ENCODE data around the gene GID8. TPM values are rescaled to one million over a fixed set of nuclear protein-coding genes. Genes with fewer than 3 reads are reported as not detected.
A peak's percentile ranks its signal among the peaks of the same experiment; 100 is the strongest.

The GID8 gene
- total and polyA plus RNA-seq, 5 experiments from 2014 or later: 20.2 to 61.2 (median 24.4) TPM

- no peak for ATAC-seq
- H3K4me3 Mint-ChIP-seq: no peak overlapping the region
- POLR2A ChIA-PET: interaction anchor here (1.4 kb wide), 1 partner anchor 31 kb away, joined by 5 read pairs; no protein-coding TSS in a partner anchor
- no peaks in the 10 kb centered on the region for H3K27me3 Mint-ChIP-seq
- H3K9me3 Mint-ChIP-seq: no peaks in the 10 kb centered on the region
- no peak for DNase-seq
- H3K27ac Mint-ChIP-seq: no peak overlapping the region
- H3K4me1 Mint-ChIP-seq: peaks cover 18 to 57% (median 48%) of the 10 kb centered on the region in 4 donors
- peaks cover 0 to 51% (median 31%) of the 10 kb centered on the region in 3 donors for H3K36me3 Mint-ChIP-seq
Measured at GRCh38 chr20:62896526-62896925, 41.4 kb upstream of the GID8 start.

- no peak overlapping the region for H3K4me3 Mint-ChIP-seq
- H3K27ac Mint-ChIP-seq: peak overlapping the region in 2 of 10 donors; percentile 9 to 51
- H3K27me3 Mint-ChIP-seq: no peaks in the 10 kb centered on the region
- peaks cover 18 to 46% (median 37%) of the 10 kb centered on the region in 4 donors for H3K4me1 Mint-ChIP-seq
- H3K36me3 Mint-ChIP-seq: peaks cover 0 to 49% (median 20%) of the 10 kb centered on the region in 3 donors
- H3K9me3 Mint-ChIP-seq: no peaks in the 10 kb centered on the region
- ATAC-seq (no peak), DNase-seq (no peak)
- POLR2A ChIA-PET: interaction anchor here (1.1 to 1.4 kb wide), 2 partner anchors 30 to 57 kb away, joined by 4 to 5 read pairs; no protein-coding TSS in a partner anchor
Measured at GRCh38 chr20:62897666-62898065, 40.3 kb upstream of the GID8 start.

GRCh38 chr20:62898093-62898964 is 39.6 kb upstream of the GID8 start:
- H3K36me3 Mint-ChIP-seq: peaks cover 0 to 49% (median 16%) of the 10 kb centered on the region in 3 donors
- H3K27ac Mint-ChIP-seq: peak overlapping the region in 9 of 10 donors; percentile 10 to 74 (median 53)
- no peak for ATAC-seq
- POLR2A ChIA-PET: interaction anchor here (1.0 to 3.7 kb wide), 6 partner anchors 15 to 57 kb away, joined by 3 to 21 read pairs (median 4); partner anchors contain the start of gene GID8
- no peaks in the 10 kb centered on the region for H3K9me3 Mint-ChIP-seq
- peaks cover 18 to 39% (median 34%) of the 10 kb centered on the region in 4 donors for H3K4me1 Mint-ChIP-seq
- H3K4me3 Mint-ChIP-seq: peak overlapping the region in 4 of 10 donors; percentile 0 to 73 (median 31)
- H3K27me3 Mint-ChIP-seq: no peaks in the 10 kb centered on the region
- DNase-seq: no peak

- H3K4me1 Mint-ChIP-seq: peaks cover 18 to 38% (median 34%) of the 10 kb centered on the region in 4 donors
- peak overlapping the region in 7 of 10 donors; percentile 10 to 75 (median 69) for H3K27ac Mint-ChIP-seq
- POLR2A ChIA-PET: interaction anchor here (1.0 to 3.7 kb wide), 13 partner anchors 8 to 73 kb away, joined by 3 to 21 read pairs (median 4); partner anchors contain the start of genes GID8 and TCFL5
- ATAC-seq (no peak), DNase-seq (no peak)
- H3K4me3 Mint-ChIP-seq: peak overlapping the region in 7 of 10 donors; percentile 1 to 73 (median 15)
- H3K9me3 Mint-ChIP-seq: no peaks in the 10 kb centered on the region
- peaks cover 0 to 49% (median 16%) of the 10 kb centered on the region in 3 donors for H3K36me3 Mint-ChIP-seq
- no peaks in the 10 kb centered on the region for H3K27me3 Mint-ChIP-seq
Measured at GRCh38 chr20:62898970-62899632, 38.8 kb upstream of the GID8 start.

- Mint-ChIP-seq H3K27me3 (no peaks in the 10 kb centered on the region), H3K4me3 (peak overlapping the region in 5 of 10 donors; percentile 10 to 81 (median 76)), H3K36me3 (peaks cover 0 to 48% (median 13%) of the 10 kb centered on the region in 3 donors), H3K9me3 (no peaks in the 10 kb centered on the region), H3K27ac (peak overlapping the region in 9 of 10 donors; percentile 73 to 96 (median 91)), H3K4me1 (peaks cover 18 to 38% (median 34%) of the 10 kb centered on the region in 4 donors)
- POLR2A ChIA-PET: interaction anchor here (1.0 to 3.7 kb wide), 14 partner anchors 9 to 73 kb away, joined by 3 to 21 read pairs (median 6); partner anchors contain the start of genes GID8 and TCFL5
- ATAC-seq (peak; percentile 4 to 11), DNase-seq (peak in 1 of 10 donors; percentile 20)
Measured at GRCh38 chr20:62899633-62900051, 38.3 kb upstream of the GID8 start.

GRCh38 chr20:62900052-62900691 is 37.8 kb upstream of the GID8 start:
- POLR2A ChIA-PET: interaction anchor here (1.0 to 3.7 kb wide), 14 partner anchors 9 to 72 kb away, joined by 3 to 21 read pairs (median 6); partner anchors contain the start of genes GID8 and TCFL5
- peaks cover 18 to 40% (median 34%) of the 10 kb centered on the region in 4 donors for H3K4me1 Mint-ChIP-seq
- no peaks in the 10 kb centered on the region for H3K9me3 Mint-ChIP-seq
- H3K27ac Mint-ChIP-seq: peak overlapping the region; percentile 33 to 96 (median 91)
- peak overlapping the region in 9 of 10 donors; percentile 54 to 85 (median 76) for H3K4me3 Mint-ChIP-seq
- ATAC-seq (peak; percentile 88 to 93), DNase-seq (peak; percentile 63 to 87 (median 77))
- peaks cover 0 to 48% (median 17%) of the 10 kb centered on the region in 3 donors for H3K36me3 Mint-ChIP-seq
- H3K27me3 Mint-ChIP-seq: no peaks in the 10 kb centered on the region

GRCh38 chr20:62900692-62901584 is 37.0 kb upstream of the GID8 start:
- H3K4me1 Mint-ChIP-seq: peaks cover 18 to 44% (median 34%) of the 10 kb centered on the region in 4 donors
- no peaks in the 10 kb centered on the region for H3K9me3 Mint-ChIP-seq
- peaks cover 0 to 51% (median 17%) of the 10 kb centered on the region in 3 donors for H3K36me3 Mint-ChIP-seq
- peak; percentile 31 to 59 for ATAC-seq
- peak in 4 of 10 donors; percentile 39 to 50 (median 48) for DNase-seq
- H3K27ac Mint-ChIP-seq: peak overlapping the region; percentile 33 to 96 (median 90)
- POLR2A ChIA-PET: interaction anchor here (0.5 to 3.7 kb wide), 10 partner anchors 11 to 876 kb away, joined by 3 to 21 read pairs (median 9); partner anchors contain the start of genes GID8 and TCFL5
- peak overlapping the region in 3 of 10 donors; percentile 36 to 81 (median 45) for H3K4me3 Mint-ChIP-seq
- no peaks in the 10 kb centered on the region for H3K27me3 Mint-ChIP-seq

GRCh38 chr20:62901891-62902290 is 36.1 kb upstream of the GID8 start:
- Mint-ChIP-seq H3K9me3 (no peaks in the 10 kb centered on the region), H3K27ac (peak overlapping the region in 4 of 10 donors; percentile 19 to 73 (median 42)), H3K36me3 (peaks cover 0 to 55% (median 24%) of the 10 kb centered on the region in 3 donors), H3K27me3 (no peaks in the 10 kb centered on the region), H3K4me3 (no peak overlapping the region), H3K4me1 (peaks cover 18 to 50% (median 34%) of the 10 kb centered on the region in 4 donors)
- no peak for DNase-seq
- POLR2A ChIA-PET: interaction anchor here (0.7 to 3.7 kb wide), 7 partner anchors 16 to 877 kb away, joined by 3 to 21 read pairs (median 12); partner anchors contain the start of genes GID8 and TCFL5
- no peak for ATAC-seq

GRCh38 chr20:62902926-62903615 is 34.9 kb upstream of the GID8 start:
- peak overlapping the region in 2 of 10 donors; percentile 39 to 44 for H3K27ac Mint-ChIP-seq
- DNase-seq: no peak
- H3K9me3 Mint-ChIP-seq: no peaks in the 10 kb centered on the region
- H3K36me3 Mint-ChIP-seq: peaks cover 0 to 67% (median 29%) of the 10 kb centered on the region in 3 donors
- POLR2A ChIA-PET: interaction anchor here (0.6 to 1.3 kb wide), 6 partner anchors 13 to 108 kb away, joined by 3 to 6 read pairs (median 4); partner anchors contain the start of gene DIDO1
- H3K4me3 Mint-ChIP-seq: no peak overlapping the region
- no peaks in the 10 kb centered on the region for H3K27me3 Mint-ChIP-seq
- ATAC-seq: no peak
- H3K4me1 Mint-ChIP-seq: peaks cover 18 to 53% (median 37%) of the 10 kb centered on the region in 4 donors

GRCh38 chr20:62905536-62906117 is 32.3 kb upstream of the GID8 start:
- DNase-seq (no peak), ATAC-seq (no peak)
- Mint-ChIP-seq H3K9me3 (no peaks in the 10 kb centered on the region), H3K27ac (peak overlapping the region in 4 of 10 donors; percentile 3 to 51 (median 36)), H3K4me3 (no peak overlapping the region), H3K27me3 (no peaks in the 10 kb centered on the region), H3K4me1 (peaks cover 10 to 52% (median 28%) of the 10 kb centered on the region in 4 donors), H3K36me3 (peaks cover 0 to 92% (median 34%) of the 10 kb centered on the region in 3 donors)
- POLR2A ChIA-PET: no interaction called here

All from naive thymus-derived CD8-positive, alpha-beta T cell (primary cell).